ENCODE measurements around the gene APLP2. TPM values are rescaled to one million over a fixed set of nuclear protein-coding genes. Genes with fewer than 3 reads are reported as not detected.

Gene APLP2
- total RNA-seq, 4 donors from 2014 or later = 125 to 226 (median 158) TPM

DNA sequence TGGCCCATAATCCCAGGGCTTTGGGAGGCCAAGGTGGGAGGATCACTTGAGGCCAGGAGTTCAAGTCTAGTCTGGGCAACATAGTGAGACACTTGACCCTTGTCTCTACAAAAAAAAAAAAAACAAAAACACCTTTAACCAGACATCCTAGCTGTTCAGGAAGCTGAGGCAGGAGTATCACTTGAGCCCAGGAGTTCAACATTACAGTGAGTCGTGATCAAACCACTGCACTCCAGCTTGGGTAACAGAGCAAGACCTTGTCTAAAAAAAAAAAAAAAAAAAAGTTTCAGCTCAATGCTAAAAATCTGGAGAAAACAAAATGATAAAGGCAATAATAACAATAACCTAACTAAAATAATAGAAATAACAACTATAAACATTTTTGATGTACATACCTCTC is 22.6 kb upstream of the APLP2 start:
- no peak for DNase-seq (ENCODE audit: low spot score in 2 of 2)
- no peak overlapping the region for H3K4me3 ChIP-seq (ENCODE audit: low read depth, poor library complexity, severe bottlenecking)
- 83% methylated on average over 1 of the region's 1 CpG for WGBS, 2 donors
- no peak for TF ChIP-seq POLR2A (IDR thresholded peaks at IDR 0.05)
- TF ChIP-seq, protein P1, sequence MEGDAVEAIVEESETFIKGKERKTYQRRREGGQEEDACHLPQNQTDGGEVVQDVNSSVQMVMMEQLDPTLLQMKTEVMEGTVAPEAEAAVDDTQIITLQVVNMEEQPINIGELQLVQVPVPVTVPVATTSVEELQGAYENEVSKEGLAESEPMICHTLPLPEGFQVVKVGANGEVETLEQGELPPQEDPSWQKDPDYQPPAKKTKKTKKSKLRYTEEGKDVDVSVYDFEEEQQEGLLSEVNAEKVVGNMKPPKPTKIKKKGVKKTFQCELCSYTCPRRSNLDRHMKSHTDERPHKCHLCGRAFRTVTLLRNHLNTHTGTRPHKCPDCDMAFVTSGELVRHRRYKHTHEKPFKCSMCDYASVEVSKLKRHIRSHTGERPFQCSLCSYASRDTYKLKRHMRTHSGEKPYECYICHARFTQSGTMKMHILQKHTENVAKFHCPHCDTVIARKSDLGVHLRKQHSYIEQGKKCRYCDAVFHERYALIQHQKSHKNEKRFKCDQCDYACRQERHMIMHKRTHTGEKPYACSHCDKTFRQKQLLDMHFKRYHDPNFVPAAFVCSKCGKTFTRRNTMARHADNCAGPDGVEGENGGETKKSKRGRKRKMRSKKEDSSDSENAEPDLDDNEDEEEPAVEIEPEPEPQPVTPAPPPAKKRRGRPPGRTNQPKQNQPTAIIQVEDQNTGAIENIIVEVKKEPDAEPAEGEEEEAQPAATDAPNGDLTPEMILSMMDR (IDR thresholded peaks at IDR 0.05) = no peak
- intact Hi-C loops (cut with DNase I; ENCODE audit: low total_unique reads) = no loop called here

DNA sequence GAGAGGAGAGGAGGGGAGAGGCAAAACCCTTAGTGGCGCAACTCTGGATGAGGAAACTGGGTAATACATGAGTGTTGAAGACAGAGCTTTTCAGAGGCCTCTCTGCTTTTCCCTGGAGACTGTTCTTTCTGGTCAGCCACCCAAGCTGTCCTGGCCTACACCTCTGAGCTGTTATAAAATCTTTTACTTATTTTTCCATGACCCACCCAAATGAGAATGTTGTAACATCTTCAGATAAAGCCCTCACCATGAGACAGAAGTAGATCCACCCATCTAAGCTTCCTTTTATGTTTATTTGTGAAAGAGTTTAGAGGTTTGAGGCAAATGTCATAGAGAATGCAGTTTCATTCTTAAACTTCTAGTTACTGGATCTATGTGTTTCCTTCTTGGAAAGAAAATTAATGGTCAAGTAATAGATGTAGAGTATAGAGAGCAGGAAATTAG is 20.3 kb upstream of the APLP2 start:
- 78 to 88% methylated on average over 1 of the region's 1 CpG for WGBS, 2 donors
- no peak overlapping the region for H3K4me3 ChIP-seq (ENCODE audit: low read depth, poor library complexity, severe bottlenecking)
- DNase-seq (ENCODE audit: low spot score in 2 of 2) = no peak
- TF ChIP-seq, protein P1 (IDR thresholded peaks at IDR 0.05) = no peak
- intact Hi-C loops (cut with DNase I; ENCODE audit: low total_unique reads) = no loop called here

GRCh38 chr11:130050257-130050656 is 19.4 kb upstream of the APLP2 start:
- intact Hi-C loops (cut with DNase I; ENCODE audit: low total_unique reads) = no loop called here
- H3K4me3 ChIP-seq (ENCODE audit: low read depth, poor library complexity, severe bottlenecking) = no peak overlapping the region
- DNase-seq (ENCODE audit: low spot score in 2 of 2) = no peak
- 30 to 32% methylated on average over 2 of the region's 2 CpGs for WGBS, 2 donors
- no peak for TF ChIP-seq POLR2A (IDR thresholded peaks at IDR 0.05)
- TF ChIP-seq, protein P1 (IDR thresholded peaks at IDR 0.05) = no peak

DNA sequence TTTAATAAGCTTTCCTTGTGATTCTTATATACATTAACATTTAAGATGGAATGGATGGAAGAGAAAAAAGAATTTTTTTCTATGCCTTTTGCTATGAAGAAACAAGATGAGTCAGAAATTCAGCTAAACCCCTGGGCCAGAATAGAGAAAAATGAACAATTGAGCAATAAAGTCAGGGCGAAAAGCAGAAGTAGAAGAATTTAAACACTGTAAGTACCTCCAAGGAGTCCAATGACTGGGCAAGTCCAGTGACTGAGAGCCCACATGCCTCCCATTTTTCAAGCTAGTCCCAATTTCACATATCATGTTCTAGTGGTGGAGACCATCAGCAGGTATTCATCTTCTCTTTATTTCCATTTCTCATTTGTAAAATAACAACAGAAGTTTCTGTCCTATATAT is 18.6 kb upstream of the APLP2 start:
- H3K4me3 ChIP-seq (ENCODE audit: low read depth, poor library complexity, severe bottlenecking) = no peak overlapping the region
- TF ChIP-seq, protein P1 (IDR thresholded peaks at IDR 0.05) = no peak
- TF ChIP-seq POLR2A (IDR thresholded peaks at IDR 0.05) = no peak
- WGBS, 2 donors = 76 to 90% methylated on average over 1 of the region's 1 CpG
- intact Hi-C loops (cut with DNase I; ENCODE audit: low total_unique reads) = no loop called here
- DNase-seq (ENCODE audit: low spot score in 2 of 2) = no peak

DNA sequence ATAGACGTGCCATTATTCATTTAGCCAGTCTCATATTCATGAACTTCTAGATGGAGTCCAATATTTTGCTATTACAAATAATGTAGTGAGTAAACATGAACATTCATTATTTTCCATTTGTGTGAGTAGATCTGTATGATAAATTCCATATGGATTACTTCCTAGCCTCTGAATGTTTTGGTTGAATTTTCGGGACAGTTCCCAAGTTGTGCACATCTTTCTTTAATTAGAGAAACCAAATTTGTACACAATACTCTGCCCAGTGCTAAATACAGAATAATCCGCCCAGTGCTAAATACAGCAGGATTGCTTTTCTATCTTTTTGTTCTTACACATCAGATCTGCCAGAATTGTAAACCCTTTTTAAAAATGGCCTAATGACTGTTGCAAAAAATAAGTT is 17.1 kb upstream of the APLP2 start:
- intact Hi-C loops (cut with DNase I; ENCODE audit: low total_unique reads) = no loop called here
- WGBS, 2 donors = 57 to 62% methylated on average over 3 of the region's 3 CpGs
- TF ChIP-seq, protein P1 (IDR thresholded peaks at IDR 0.05) = no peak
- TF ChIP-seq POLR2A (IDR thresholded peaks at IDR 0.05) = no peak
- H3K4me3 ChIP-seq (ENCODE audit: low read depth, poor library complexity, severe bottlenecking) = no peak overlapping the region
- DNase-seq (ENCODE audit: low spot score in 2 of 2) = no peak

DNA sequence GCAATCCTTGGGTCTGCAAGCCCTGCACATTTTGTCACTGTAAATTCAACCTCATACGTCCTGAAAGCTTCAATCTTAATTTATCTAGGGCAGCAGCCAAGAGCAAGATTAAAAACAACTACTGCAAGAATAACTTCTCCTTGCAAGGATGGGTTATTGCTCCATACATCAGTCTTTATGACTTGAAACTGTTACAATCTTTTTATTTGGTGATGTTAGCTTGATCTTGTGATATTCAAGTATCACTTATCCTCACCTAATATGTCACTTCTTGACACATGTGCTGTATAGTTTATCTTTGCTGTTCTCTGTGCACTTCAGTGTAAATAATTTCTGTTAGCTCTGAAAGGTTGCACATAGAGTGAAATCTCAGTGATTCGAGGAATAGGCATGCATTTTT is 14.7 kb upstream of the APLP2 start:
- intact Hi-C loops (cut with DNase I; ENCODE audit: low total_unique reads) = no loop called here
- TF ChIP-seq POLR2A (IDR thresholded peaks at IDR 0.05) = no peak
- TF ChIP-seq, protein P1 (IDR thresholded peaks at IDR 0.05) = no peak
- WGBS, 2 donors = 57 to 60% methylated on average over 2 of the region's 2 CpGs
- DNase-seq (ENCODE audit: low spot score in 2 of 2) = no peak
- no peak overlapping the region for H3K4me3 ChIP-seq (ENCODE audit: low read depth, poor library complexity, severe bottlenecking)
